IPS-18a (cell line): ENCODE results near the gene KIF1A.

Experiments
- H3K27ac ChIP-seq: one replicate; pipeline ENCODE4 v1.5.1; 2013; ENCODE audit warnings: low read length
- H3K27me3 ChIP-seq: one replicate; pipeline ENCODE4 v1.6.1; 2013; ENCODE audit warnings: mild to moderate bottlenecking, low read length; ENCODE audit not compliant: control insufficient read depth, insufficient read depth
- H3K36me3 ChIP-seq: one replicate; pipeline ENCODE4 v1.6.1; 2013; ENCODE audit warnings: low read depth, low read length; ENCODE audit not compliant: control insufficient read depth
- H3K4me1 ChIP-seq: one replicate; pipeline ENCODE4 v1.6.1; 2013; ENCODE audit warnings: low read depth, low read length; ENCODE audit not compliant: control insufficient read depth
- H3K4me3 ChIP-seq: one replicate; pipeline ENCODE4 v1.5.1; 2013; ENCODE audit warnings: low read length
- H3K9ac ChIP-seq: one replicate; pipeline ENCODE4 v1.6.1; 2013; ENCODE audit warnings: mild to moderate bottlenecking, low read length, moderate library complexity
- H3K9me3 ChIP-seq: one replicate; pipeline ENCODE4 v1.6.1; 2013; ENCODE audit warnings: low read depth, low read length; ENCODE audit not compliant: control insufficient read depth

Gene KIF1A

DNA sequence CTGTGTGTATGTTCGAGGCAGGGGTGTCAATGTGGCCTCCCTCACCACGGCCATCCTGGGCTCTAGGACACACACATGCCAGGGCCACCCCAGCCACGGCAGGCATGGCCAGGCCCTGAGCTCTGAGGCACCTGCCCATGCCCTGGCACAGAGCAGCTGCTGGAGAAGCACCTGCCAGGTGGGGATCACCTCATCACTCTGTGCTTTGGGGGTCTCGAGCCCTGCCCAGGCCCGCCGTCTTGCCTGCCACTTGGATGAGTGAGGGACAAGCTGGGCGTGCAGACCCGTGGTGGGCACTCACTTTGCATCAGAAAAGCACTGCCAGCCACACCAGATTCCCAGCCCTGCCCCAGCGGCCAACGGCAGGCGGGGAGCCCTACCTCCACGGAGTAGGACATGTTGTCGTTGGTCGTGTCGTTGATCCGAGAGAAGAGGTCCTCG is 33.1 kb downstream of the KIF1A start:
- Histone ChIP-seq H3K27me3 (no peaks in the 10 kb centered on the region), H3K27ac (no peak overlapping the region), H3K9ac (no peak overlapping the region), H3K4me3 (no peak overlapping the region), H3K4me1 (no peaks in the 10 kb centered on the region), H3K36me3 (peaks cover 78% of the 10 kb centered on the region), H3K9me3 (no peaks in the 10 kb centered on the region)

DNA sequence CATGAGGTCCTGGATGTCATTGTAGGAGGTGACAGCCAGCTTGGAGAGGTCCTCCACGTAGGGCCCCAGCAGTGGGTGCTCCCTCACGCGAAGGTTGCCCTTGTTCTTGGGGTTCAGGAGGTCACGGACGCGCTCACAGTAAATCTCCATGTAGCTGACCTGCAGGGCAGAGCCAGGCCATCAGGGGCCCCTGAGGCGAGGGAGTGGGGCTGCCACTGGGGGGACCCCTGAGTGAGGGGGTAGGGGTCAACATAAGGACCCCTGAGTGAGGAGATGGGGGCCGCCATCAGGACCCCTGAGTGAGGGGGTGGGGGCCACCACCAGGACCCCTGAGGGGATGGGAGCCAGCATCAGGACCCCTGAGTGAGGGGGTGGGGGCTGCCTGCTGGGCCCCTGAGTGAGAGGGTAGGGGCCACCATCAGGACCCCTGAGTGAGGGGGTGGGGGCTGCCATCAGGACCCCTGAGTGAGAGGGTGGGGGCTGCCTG is 33.6 kb downstream of the KIF1A start:
- Histone ChIP-seq H3K36me3 (peaks cover 82% of the 10 kb centered on the region), H3K27ac (no peak overlapping the region), H3K27me3 (no peaks in the 10 kb centered on the region), H3K9me3 (no peaks in the 10 kb centered on the region), H3K9ac (no peak overlapping the region), H3K4me3 (no peak overlapping the region), H3K4me1 (no peaks in the 10 kb centered on the region)

DNA sequence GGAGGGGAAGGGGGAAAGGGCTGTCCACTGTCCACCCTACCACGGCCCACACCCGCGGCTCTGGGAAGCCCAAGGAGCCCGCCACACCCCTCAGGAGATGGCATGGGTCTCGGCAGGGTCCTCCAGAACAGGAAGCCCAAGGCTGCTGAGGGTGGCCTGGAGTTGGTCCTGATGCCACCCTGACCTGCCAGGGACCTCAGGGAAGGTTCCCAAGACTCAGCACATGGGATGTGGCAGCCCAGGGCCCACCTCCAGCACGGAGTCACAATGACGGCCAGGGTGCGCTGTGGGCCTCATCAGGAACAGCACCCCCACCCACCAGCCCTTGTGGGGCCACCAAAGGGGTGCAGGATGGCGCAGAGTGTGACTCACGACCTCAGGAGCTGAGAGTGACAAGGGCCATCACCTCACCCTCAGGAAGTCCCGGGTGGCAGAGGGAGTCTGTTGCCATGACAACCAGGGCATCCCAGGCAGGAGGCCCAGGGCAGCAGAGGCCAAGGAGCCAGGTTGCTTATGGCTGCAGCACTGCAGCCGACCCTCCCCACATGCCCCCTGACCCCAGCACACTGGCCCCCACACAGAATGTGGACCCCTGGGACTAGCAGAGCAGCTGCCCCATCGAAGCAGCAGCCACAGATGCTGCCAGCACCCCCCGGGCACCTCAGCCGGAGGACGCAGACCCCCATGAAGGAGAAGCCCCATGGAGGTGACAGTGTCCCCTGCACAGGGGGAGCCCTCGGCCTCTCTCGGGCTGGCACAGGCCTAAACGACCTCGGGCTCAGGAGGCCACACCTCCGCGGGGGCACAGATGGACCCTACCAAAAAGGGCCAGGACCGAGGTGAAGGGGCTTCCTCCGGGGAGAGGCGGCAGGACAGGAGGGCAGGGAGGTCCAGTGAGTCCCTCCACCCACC is 34.3 kb downstream of the KIF1A start:
- Histone ChIP-seq H3K9ac (no peak overlapping the region), H3K4me3 (no peak overlapping the region), H3K27ac (no peak overlapping the region), H3K36me3 (peaks cover 79% of the 10 kb centered on the region), H3K27me3 (no peaks in the 10 kb centered on the region), H3K9me3 (no peaks in the 10 kb centered on the region), H3K4me1 (no peaks in the 10 kb centered on the region)

DNA sequence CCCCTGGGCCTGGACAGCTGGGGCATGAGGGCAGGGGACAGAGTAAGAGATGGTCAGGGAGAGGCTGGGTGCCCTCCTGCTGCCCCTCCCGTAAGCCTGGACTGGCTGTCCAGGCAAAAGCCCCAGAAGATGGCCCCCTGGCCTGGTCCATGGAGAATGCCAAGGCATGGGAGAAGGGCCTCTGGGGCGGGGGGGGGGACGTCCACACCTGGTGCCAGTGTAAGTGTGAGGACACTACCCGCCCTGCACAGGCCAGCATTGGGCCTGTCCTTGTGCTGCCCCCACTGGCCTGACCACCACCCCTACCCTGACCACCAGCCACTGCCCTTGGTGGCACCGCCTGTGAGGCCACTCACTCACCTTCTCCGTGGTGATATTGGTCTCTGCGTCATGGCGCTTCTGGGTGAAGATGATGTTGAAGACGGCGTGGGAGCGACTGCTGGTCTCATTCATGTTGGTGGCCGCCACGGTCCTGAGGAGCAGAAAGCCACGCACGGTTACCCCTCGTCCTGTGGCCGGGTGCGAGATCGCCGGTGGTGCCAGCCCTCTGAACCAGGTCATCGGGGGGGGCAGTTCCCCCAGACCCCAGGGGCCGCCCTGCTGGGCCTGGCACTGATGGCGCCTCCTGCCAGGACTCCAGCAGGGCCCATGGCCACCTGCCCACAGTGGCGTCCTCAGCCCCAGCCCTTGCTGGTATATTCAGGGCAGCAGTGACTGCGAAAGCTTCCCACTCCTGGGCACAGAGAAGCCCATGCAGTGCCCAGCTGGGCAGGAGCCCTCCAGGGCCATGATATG is 35.2 kb downstream of the KIF1A start:
- Histone ChIP-seq H3K9ac (no peak overlapping the region), H3K36me3 (peaks cover 72% of the 10 kb centered on the region), H3K27me3 (no peaks in the 10 kb centered on the region), H3K9me3 (no peaks in the 10 kb centered on the region), H3K4me1 (no peaks in the 10 kb centered on the region), H3K4me3 (no peak overlapping the region), H3K27ac (no peak overlapping the region)

DNA sequence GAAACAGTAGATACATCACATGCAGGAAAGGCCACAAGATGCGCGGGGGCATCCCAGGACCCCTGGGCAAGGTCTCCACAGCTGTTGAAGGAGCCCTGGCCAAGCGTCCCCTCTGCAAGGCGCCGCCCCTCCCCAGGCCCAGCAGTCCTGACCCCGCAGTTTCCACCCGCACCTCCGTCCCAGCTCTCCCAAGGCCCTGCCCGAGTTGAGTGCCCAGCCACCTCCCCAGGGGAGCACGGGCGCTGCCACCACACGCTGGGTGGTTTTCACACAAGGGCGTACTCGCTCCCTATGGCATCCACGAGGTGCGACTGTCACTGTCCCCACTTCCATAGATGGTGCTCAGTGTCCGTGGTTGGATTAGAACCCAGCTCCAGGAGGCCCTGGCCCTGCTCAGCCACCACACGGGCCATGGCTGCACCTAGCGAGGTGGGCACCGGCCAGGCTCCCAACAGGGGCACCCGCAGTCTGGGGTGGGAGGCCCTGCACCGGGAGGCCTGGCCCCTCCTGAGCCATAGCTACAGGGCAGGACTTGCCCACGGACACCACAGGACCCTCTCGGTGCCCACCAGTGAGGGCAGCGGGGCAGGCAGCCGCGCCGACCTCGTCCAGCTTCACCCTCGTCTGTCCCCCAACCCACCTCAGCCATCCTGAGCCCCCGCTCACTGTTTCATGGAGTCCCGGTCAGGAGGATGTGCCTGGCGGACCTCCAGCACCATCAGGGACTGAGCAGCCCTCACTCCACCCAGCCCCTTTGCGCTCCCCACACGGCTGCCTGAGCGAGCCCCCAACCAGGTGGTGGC is 36.0 kb downstream of the KIF1A start:
- peaks cover 68% of the 10 kb centered on the region for H3K36me3 ChIP-seq
- no peaks in the 10 kb centered on the region for H3K27me3 ChIP-seq
- no peak overlapping the region for H3K27ac ChIP-seq
- H3K4me3 ChIP-seq = no peak overlapping the region
- H3K9ac ChIP-seq = no peak overlapping the region
- H3K4me1 ChIP-seq = no peaks in the 10 kb centered on the region
- no peaks in the 10 kb centered on the region for H3K9me3 ChIP-seq

DNA sequence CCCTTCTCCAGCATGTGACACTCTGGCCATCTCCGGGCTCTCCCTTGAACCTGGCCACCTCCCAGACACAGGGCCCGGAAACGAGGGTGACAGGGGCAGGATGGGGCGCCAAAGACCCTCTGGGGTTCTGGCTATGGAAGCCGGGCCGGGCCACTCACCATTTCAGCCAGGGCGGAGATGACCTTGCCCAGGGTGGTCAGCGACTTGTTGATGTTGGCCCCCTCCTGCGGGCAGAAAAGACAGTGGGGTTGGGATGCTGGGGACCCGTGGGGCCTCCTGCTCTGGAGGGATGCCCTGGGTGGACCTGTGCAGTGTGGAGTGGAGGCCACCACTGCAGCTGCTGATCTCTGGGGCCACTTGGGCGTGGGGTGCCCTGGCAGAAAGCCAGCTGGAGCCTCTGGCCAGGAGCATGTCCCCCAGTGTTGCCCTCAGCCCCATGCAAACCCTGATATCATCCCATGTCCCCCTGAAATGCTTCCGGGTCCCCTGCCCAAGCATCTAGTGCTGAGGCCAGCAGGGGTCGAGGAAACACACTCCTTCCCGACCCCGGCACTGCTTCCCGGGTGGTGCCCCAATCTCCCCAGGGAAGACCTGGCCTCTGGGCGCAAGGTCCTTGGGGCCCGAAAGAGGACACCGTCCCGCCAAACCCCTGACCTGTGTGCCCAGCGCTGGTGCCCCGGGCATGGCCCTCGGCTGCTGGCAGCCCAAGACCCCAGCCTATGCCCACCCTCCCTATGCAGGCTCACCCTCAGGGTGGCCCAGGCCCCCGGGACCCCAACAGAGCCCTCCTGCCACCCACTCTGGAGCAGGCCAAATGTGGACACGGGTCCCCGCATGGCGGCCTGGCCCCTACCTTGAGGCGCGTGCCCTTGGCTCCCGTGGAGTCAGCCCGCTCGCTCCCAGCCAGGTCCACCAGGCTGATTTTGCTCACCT is 36.9 kb downstream of the KIF1A start:
- Histone ChIP-seq H3K4me1 (no peaks in the 10 kb centered on the region), H3K9ac (no peak overlapping the region), H3K27me3 (no peaks in the 10 kb centered on the region), H3K9me3 (no peaks in the 10 kb centered on the region), H3K36me3 (peaks cover 59% of the 10 kb centered on the region), H3K27ac (no peak overlapping the region), H3K4me3 (no peak overlapping the region)

DNA sequence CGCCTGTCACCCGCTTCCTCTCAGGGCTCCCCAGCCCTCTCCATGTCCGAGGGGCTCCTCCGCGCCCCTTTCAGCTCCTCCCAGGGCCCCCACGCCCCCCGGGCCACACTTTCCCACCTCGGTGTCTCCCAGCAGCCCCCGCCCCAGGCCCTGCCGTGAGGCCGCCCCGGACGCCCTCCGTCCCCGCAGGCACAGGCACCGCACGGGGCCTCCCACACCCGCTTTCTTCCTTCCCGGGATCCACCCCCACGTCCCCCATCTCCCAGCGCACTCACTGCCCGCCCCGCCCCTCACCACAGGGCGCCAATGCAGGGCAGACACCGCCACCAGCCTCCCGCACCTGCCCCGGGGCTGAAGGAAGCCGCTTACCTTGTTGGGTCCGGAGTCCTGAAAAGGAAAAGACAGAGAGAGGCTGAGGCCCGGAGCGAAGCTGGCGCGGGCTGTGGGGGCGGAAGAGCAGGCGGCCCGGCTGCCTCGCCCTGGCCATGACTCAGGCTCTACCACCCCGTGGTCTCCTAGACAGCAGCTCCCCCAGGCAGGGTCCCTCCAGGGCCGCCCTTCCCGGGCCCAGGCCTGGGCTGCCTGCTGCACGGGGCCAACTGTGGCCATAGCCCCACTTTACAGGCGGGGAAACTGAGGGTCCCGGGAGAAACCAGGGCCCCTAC is 37.7 kb downstream of the KIF1A start:
- no peaks in the 10 kb centered on the region for H3K4me1 ChIP-seq
- no peak overlapping the region for H3K27ac ChIP-seq
- H3K36me3 ChIP-seq = peaks cover 51% of the 10 kb centered on the region
- H3K27me3 ChIP-seq = no peaks in the 10 kb centered on the region
- H3K9me3 ChIP-seq = no peaks in the 10 kb centered on the region
- H3K4me3 ChIP-seq = no peak overlapping the region
- H3K9ac ChIP-seq = no peak overlapping the region

DNA sequence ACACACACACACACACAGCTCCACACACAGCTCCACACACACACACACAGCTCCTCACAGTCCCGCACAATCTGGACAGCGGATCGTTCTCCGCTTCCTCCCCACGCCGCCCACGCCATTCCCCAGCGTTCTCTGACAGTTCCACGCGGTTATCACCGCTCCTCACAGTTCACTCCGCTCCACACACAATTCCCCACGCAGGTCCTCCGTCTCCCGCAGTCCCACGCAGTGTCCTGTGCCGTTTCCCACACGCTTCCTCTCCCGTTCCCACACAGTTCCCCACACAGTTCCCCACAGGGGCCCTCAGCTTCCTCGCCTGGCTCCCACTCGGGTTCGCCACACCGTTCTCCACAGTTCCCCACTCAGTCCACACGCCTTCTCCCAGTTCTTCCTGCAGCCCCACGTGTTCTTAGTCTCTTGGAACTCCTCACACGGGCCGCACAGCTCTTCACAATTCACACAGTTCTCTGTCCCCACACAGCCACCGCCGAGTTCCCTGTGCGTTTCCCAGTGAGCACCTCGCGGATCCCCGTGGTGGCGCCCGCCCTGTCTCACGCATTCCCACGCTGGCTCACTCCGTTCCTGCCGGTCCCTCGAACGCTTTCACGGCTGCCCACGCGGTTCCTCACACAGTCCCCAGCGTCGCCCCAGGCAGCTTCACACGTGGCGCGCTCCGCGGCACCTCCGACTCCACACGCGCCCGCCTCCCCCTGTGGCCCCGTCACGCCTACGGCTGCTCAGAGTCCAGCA is 38.4 kb downstream of the KIF1A start:
- Histone ChIP-seq H3K27ac (no peak overlapping the region), H3K27me3 (no peaks in the 10 kb centered on the region)

DNA sequence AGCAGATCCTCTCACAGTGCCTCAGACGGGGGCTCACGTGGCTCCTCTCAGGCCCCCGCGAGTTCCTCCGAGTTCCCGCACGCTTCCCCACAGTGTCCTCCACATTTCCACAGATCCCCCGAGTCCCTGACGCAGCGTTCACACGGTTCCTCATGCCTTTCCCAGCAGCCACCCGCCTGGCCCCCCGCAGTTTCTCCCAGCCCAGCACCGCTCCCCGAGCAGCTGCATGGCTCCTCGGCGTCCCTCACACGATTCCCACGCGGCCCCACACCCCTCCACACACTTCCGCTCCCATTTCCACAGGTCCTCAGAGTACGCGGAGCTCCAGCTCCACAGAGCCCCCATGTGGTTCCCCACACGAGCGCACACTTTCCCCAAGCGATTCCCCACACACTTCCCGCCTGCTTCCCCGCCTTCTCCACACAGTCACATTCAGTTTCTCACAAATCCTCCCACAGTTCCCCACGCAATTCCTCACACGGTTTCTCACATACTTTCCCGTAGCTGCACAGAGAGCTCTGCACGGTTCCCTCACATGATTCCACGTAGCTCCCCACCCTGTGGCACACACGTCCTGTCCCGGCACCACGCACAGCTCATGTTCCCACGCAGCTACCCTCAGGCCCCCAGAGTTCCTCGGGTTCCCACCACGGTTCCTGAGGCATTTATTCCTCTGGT is 39.9 kb downstream of the KIF1A start:
- no peaks in the 10 kb centered on the region for H3K27me3 ChIP-seq
- no peaks in the 10 kb centered on the region for H3K4me1 ChIP-seq
- no peak overlapping the region for H3K4me3 ChIP-seq
- H3K9me3 ChIP-seq = no peaks in the 10 kb centered on the region
- H3K27ac ChIP-seq = no peak overlapping the region
- no peak overlapping the region for H3K9ac ChIP-seq
- H3K36me3 ChIP-seq = peaks cover 39% of the 10 kb centered on the region

More for the DNA sequence above, 38.4 kb downstream of the KIF1A start:
- H3K36me3 ChIP-seq = peaks cover 44% of the 10 kb centered on the region
- H3K4me3 ChIP-seq = no peak overlapping the region
- no peak overlapping the region for H3K9ac ChIP-seq
- no peaks in the 10 kb centered on the region for H3K9me3 ChIP-seq
- no peaks in the 10 kb centered on the region for H3K4me1 ChIP-seq
